Coronary artery (tissue), 2 donors: ENCODE measurements around the gene CBLB.

Source experiments
- DNase-seq: peaks from one replicate; pipeline ENCODE4 v3.0.0-alpha.2; 2017; ENCODE audit warnings: low spot score
- H3K27ac ChIP-seq, 2 donors: fragments of 200-600 bp; sonication (generic); one replicate each; pipeline ENCODE4 v1.5.1; 2016 to 2019
- H3K4me3 ChIP-seq: fragments of 200-600 bp; sonication (generic); 2 replicates; pipeline ENCODE4 v1.5.1; 2016; ENCODE audit warnings: mild to moderate bottlenecking, moderate library complexity
- CTCF ChIP-seq: fragments of 200-600 bp; sonication (generic); IDR thresholded peaks from one replicate; pipeline ENCODE4 v1.5.1; 2019; ENCODE audit warnings: antibody characterized with exemption

The CBLB gene

GRCh38 chr3:105865867-105866350 lies 2.9 kb downstream of the CBLB start:
- no peak for DNase-seq
- TF ChIP-seq CTCF, result no peak
- H3K27ac ChIP-seq, result peak overlapping the region; percentile 3 to 62
- peak overlapping the region; percentile 91 for H3K4me3 ChIP-seq

GRCh38 chr3:105865016-105865623 lies 3.7 kb downstream of the CBLB start:
- TF ChIP-seq CTCF, result no peak
- Histone ChIP-seq H3K27ac (peak overlapping the region; percentile 3 to 62), H3K4me3 (peak overlapping the region; percentile 91)
- no peak for DNase-seq

GRCh38 chr3:105864212-105864611 lies 4.6 kb downstream of the CBLB start:
- DNase-seq, result no peak
- H3K27ac ChIP-seq, result peak overlapping the region in 1 of 2 donors; percentile 30
- peak overlapping the region; percentile 91 for H3K4me3 ChIP-seq
- TF ChIP-seq CTCF, result no peak

GRCh38 chr3:105863608-105864007 lies 5.2 kb downstream of the CBLB start:
- DNase-seq, result no peak
- Histone ChIP-seq H3K27ac (no peak overlapping the region), H3K4me3 (peak overlapping the region; percentile 91)
- no peak for TF ChIP-seq CTCF

GRCh38 chr3:105862217-105862616 lies 6.6 kb downstream of the CBLB start:
- DNase-seq, result no peak
- H3K27ac ChIP-seq, result no peak overlapping the region
- peak overlapping the region; percentile 19 for H3K4me3 ChIP-seq

GRCh38 chr3:105860641-105861040 lies 8.2 kb downstream of the CBLB start:
- no peak overlapping the region for H3K4me3 ChIP-seq
- TF ChIP-seq CTCF, result no peak
- H3K27ac ChIP-seq, result peak overlapping the region in 1 of 2 donors; percentile 39
- no peak for DNase-seq

More at GRCh38 chr3:105862217-105862616, 6.6 kb downstream of the CBLB start:
- TF ChIP-seq CTCF, result no peak

GRCh38 chr3:105858017-105858416 lies 10.8 kb downstream of the CBLB start:
- Histone ChIP-seq H3K4me3 (no peak overlapping the region), H3K27ac (no peak overlapping the region)
- DNase-seq, result no peak
- no peak for TF ChIP-seq CTCF
